Measurements from ENCODE around the gene NKD1. TPM values are rescaled to one million over a fixed set of nuclear protein-coding genes. Genes with fewer than 3 reads are reported as not detected.

Gene NKD1
- total RNA-seq, 1 experiment from 2014 or later, result 0.44 TPM

GRCh38 chr16:50604610-50605009 lies 56.4 kb downstream of the NKD1 start:
- no peak overlapping the region for H3K27ac ChIP-seq
- CTCF ChIA-PET, result no interaction called here
- no peak overlapping the region for H2AFZ ChIP-seq
- H3K36me3 ChIP-seq (ENCODE audit: low read depth), result no peaks in the 10 kb centered on the region
- no peaks in the 10 kb centered on the region for H3K9me2 ChIP-seq (ENCODE audit: insufficient read depth)
- H3K27me3 ChIP-seq (ENCODE audit: insufficient read depth, low read depth), result no peaks in the 10 kb centered on the region
- intact Hi-C loops (cut with micrococcal nuclease; ENCODE audit: unreplicated experiment), result no loop called here
- no TSS peak for BruUV-seq (replicated peaks)
- H3K4me3 ChIP-seq, result no peak overlapping the region
- no peaks in the 10 kb centered on the region for H3K4me1 ChIP-seq (replicated peaks; ENCODE audit: insufficient read depth)
- H3F3A ChIP-seq (ENCODE audit: insufficient read depth, low read depth), result no peaks in the 10 kb centered on the region
- POLR2A ChIA-PET (ENCODE audit: unreplicated experiment), result no interaction called here
- TF ChIP-seq EZH2 (IDR thresholded peaks at IDR 0.05; ENCODE audit: low read depth) (no peak), CTCF (conservative IDR thresholded peaks at IDR 0.05) (no peak)
- no peaks in the 10 kb centered on the region for H4K20me1 ChIP-seq (ENCODE audit: insufficient read depth)
- no peaks in the 10 kb centered on the region for H3K9me3 ChIP-seq (ENCODE audit: insufficient read depth, low read depth)
- H3K79me2 ChIP-seq (ENCODE audit: low read depth), result no peaks in the 10 kb centered on the region
- no peak overlapping the region for H3K4me2 ChIP-seq
- no peak for DNase-seq

- H2AFZ ChIP-seq, result no peak overlapping the region
- no peaks in the 10 kb centered on the region for H3K4me1 ChIP-seq (replicated peaks; ENCODE audit: insufficient read depth)
- H3K79me2 ChIP-seq (ENCODE audit: low read depth), result no peaks in the 10 kb centered on the region
- no peak overlapping the region for H3K4me2 ChIP-seq
- no peak overlapping the region for H3K4me3 ChIP-seq
- H3K9me2 ChIP-seq (ENCODE audit: insufficient read depth), result no peaks in the 10 kb centered on the region
- CTCF ChIA-PET, result no interaction called here
- H3K27ac ChIP-seq, result no peak overlapping the region
- H3F3A ChIP-seq (ENCODE audit: insufficient read depth, low read depth), result no peaks in the 10 kb centered on the region
- no peaks in the 10 kb centered on the region for H3K27me3 ChIP-seq (ENCODE audit: insufficient read depth, low read depth)
- H4K20me1 ChIP-seq (ENCODE audit: insufficient read depth), result no peaks in the 10 kb centered on the region
- intact Hi-C loops (cut with micrococcal nuclease; ENCODE audit: unreplicated experiment), result no loop called here
- DNase-seq, result no peak
- POLR2A ChIA-PET (ENCODE audit: unreplicated experiment), result no interaction called here
- no peaks in the 10 kb centered on the region for H3K36me3 ChIP-seq (ENCODE audit: low read depth)
- TF ChIP-seq EZH2 (IDR thresholded peaks at IDR 0.05; ENCODE audit: low read depth) (no peak), CTCF (conservative IDR thresholded peaks at IDR 0.05) (no peak)
- no peaks in the 10 kb centered on the region for H3K9me3 ChIP-seq (ENCODE audit: insufficient read depth, low read depth)
- BruUV-seq (replicated peaks), result no TSS peak
Measured at GRCh38 chr16:50605733-50606430, 57.7 kb downstream of the NKD1 start.

GRCh38 chr16:50606431-50607050 lies 58.3 kb downstream of the NKD1 start:
- Histone ChIP-seq H3K27ac (no peak overlapping the region), H3K4me1 (replicated peaks; ENCODE audit: insufficient read depth) (no peaks in the 10 kb centered on the region), H3K4me3 (no peak overlapping the region), H3K9me3 (ENCODE audit: insufficient read depth, low read depth) (no peaks in the 10 kb centered on the region), H3K4me2 (no peak overlapping the region), H3K79me2 (ENCODE audit: low read depth) (no peaks in the 10 kb centered on the region), H2AFZ (no peak overlapping the region), H4K20me1 (ENCODE audit: insufficient read depth) (no peaks in the 10 kb centered on the region), H3K36me3 (ENCODE audit: low read depth) (no peaks in the 10 kb centered on the region), H3F3A (ENCODE audit: insufficient read depth, low read depth) (no peaks in the 10 kb centered on the region), H3K9me2 (ENCODE audit: insufficient read depth) (no peaks in the 10 kb centered on the region), H3K27me3 (ENCODE audit: insufficient read depth, low read depth) (no peaks in the 10 kb centered on the region)
- DNase-seq, result no peak
- no TSS peak for BruUV-seq (replicated peaks)
- intact Hi-C loops (cut with micrococcal nuclease; ENCODE audit: unreplicated experiment), result no loop called here
- ChIA-PET POLR2A (ENCODE audit: unreplicated experiment) (no interaction called here), CTCF (no interaction called here)
- TF ChIP-seq EZH2 (IDR thresholded peaks at IDR 0.05; ENCODE audit: low read depth) (no peak), CTCF (conservative IDR thresholded peaks at IDR 0.05) (no peak)
